HG03442 (cell line): ENCODE data around the gene RBM15B.
A peak's percentile ranks its signal among the peaks of the same experiment; 100 is the strongest.
"Not testable (repeated sequence)": the region's sequence is repeated elsewhere in the genome, so short reads cannot be mapped to it uniquely, and the experiment has no call there.

Experiments used
- ATAC-seq: cut with Tn5 transposase; IDR thresholded peaks from one replicate; pipeline ENCODE4 v1.9.1; 2021; ENCODE audit warnings: mild to moderate bottlenecking, moderate library complexity; ENCODE audit not compliant: unreplicated experiment

The RBM15B gene

DNA sequence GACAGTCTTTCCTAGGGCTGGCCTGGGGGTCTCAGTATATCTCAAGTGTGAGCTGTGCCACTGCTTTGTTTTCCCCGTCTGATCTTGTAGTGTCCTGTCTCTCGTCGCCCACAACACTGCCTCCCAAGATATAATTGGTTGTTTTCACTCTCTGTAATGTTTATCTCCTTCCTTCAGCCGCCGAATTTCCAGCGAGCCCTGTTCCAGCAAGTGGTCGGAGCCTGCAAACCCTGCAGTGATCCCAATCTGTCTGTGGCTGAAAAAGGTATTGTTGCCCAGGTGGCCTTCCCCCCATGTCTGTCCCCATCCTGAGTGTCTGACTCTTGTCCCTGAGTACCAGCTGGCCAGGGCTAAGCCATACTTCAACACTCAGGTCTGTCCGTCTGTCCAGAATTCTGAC, 15.5 kb upstream of the RBM15B start:
- no peak for ATAC-seq

DNA sequence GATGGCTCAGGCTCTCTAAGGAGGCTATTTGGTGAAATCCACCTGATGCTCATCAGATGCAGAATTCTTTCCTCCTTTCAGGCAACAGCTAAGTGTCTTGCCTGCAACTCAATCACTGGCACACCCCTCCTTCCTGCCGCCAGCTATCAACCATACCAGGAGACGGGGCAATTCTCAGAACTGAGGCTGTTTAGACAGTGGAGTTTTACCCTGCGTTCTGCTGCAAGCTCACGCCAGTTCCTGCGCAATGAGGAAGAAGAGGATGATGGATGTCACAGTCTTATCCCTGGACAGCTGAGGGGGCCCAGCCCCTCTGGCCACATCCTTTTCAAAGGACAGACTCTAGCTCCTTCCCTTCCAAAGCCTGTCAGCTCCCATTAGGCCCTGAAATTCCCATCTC, 13.0 kb upstream of the RBM15B start:
- ATAC-seq = no peak

DNA sequence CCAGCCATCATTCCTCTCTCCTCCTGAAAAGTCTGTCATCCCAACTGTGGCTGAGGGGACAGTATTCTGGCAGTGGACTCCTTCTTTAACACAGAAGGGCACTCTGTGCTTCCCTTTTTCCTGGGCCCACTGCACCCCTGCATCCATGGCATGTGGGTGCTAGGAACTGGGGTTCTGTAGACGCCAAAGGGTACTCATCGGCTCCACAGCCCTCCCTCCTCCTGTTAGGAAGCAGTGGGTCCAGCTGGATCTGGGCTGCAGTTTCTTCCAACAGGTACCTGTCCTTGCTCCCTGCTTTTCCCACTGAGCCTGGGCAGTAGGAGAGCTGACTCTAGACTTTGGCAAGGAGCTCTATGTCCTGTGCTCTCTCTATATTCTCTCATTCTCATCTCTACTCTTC, 12.4 kb upstream of the RBM15B start:
- no peak for ATAC-seq

DNA sequence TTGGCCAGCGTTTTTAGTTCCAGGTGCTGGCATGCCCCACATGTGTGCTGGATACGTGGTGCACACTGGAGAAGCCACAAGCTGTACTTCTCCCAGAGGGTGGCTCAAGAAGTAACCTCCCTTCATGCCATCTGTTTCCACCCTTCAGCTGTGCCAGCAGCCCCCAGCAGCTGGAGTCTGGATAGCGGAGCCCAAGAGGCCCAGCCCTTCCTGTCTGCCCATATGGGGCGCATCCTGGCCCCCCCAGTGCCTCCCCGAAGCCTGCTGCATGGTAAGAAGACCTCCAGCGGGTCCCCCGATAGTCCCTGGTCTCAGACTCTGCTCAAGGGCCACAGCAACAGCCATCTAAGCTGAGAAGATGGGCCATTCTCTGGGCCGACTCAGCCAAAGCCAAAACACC, 11.8 kb upstream of the RBM15B start:
- ATAC-seq = no peak

DNA sequence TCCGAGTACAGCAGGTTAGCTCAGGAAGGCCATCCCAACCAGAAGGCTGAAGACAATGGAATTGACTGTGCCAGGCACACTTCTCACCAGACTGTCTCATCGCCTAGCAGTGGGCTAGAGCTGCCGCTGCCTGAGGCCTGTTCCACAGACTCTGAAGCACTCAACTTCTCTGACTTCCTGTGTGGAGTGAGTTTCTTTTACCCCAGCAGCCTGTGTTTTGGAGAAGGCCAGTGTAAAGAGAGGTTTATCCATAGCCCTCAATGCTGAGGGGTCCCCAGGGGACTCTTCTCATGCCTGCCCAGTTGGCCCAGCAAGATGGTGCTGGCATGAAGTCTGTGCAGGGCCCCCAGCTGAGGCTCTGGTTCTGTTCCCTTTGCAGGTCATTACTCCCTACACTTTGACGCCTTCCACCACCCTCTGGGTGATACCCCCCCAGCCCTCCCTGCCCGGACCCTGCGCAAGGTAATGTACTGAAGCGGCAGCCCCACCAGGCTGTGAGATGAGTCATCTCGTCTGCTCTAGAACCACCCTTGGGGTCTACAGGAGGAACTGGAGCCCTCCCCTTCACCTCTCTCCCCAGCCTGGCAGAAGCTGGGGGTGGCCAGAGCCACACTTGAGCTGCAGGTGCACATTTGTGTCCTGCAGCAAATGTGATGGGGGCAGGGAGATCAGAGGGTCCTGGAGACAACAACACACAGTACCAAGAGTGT, 11.2 kb upstream of the RBM15B start:
- no peak for ATAC-seq

DNA sequence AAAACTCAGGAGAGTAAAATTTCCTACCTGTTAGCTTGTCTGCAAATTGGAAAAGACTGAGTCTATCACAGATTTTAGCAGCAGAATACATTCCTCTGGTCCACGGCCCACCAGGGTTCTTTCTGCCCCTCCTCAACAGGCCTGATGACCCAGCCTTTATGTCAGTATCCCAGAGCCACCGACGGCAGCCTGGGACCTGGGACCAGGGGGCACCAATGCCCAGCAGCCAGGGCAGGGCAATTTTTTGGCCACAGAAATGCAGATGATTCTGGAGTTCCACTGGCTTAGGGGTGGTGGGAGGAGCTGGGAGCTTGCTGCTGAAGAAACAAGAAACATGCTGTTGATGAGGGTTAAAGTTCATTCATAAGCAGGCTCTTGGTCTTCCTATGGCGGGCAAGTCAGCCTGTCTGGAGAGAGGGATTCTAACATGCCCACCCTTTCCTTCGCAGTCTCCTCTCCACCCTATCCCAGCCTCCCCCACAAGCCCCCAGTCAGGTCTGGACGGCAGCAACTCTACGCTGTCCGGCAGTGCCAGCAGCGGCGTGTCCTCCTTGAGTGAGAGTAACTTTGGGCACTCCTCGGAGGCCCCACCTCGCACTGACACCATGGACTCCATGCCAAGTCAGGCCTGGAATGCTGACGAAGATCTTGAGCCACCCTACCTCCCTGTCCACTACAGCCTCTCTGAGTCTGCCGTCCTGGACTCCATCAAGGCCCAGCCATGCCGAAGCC, 10.3 kb upstream of the RBM15B start:
- no peak for ATAC-seq

DNA sequence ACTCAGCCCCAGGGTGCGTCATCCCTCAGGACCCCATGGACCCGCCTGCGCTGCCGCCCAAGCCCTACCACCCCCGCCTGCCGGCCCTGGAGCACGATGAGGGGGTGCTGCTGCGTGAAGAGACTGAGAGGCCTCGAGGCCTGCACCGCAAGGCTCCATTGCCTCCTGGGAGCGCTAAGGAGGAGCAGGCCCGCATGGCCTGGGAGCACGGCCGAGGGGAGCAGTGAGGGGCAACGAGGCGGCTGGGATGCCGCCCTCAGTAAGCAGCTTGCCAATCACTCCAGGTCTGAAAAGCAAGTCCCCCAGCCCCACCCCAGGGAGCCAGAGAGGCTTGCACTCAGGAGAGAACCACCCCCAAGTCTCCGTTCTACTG, 9.8 kb upstream of the RBM15B start:
- no peak for ATAC-seq

DNA sequence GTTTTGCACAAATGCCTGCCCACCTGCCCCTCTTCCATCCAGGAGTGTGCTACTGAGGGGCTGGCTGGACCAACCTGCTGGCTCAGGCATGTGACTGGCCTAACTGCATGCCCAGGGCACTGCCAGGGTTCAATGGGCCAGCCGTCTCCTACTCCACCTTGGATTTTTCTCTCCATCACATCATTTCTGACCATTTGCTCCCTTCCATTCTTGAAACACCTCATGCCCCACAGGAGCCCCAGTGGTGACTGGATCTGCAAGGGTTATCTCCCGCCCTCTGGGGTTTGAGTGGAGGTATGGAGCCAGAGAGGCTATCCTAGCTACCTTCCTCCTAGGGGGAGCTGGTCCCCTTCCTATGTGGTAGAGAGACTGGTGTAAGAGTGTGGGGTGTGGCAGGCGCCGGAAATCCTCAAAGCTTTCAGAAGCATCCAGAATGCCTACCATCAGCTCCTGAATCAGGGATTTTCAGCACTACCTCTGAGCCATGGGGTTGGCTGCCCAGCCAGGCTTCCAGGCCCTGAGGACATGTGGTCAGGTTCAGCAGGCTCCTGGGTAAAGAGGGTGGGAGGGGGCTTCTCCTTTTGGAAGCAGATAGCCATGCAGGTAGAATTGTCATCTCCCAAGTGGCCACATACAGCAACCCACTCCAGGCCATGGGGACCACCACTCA, 8.9 kb upstream of the RBM15B start:
- ATAC-seq = no peak

DNA sequence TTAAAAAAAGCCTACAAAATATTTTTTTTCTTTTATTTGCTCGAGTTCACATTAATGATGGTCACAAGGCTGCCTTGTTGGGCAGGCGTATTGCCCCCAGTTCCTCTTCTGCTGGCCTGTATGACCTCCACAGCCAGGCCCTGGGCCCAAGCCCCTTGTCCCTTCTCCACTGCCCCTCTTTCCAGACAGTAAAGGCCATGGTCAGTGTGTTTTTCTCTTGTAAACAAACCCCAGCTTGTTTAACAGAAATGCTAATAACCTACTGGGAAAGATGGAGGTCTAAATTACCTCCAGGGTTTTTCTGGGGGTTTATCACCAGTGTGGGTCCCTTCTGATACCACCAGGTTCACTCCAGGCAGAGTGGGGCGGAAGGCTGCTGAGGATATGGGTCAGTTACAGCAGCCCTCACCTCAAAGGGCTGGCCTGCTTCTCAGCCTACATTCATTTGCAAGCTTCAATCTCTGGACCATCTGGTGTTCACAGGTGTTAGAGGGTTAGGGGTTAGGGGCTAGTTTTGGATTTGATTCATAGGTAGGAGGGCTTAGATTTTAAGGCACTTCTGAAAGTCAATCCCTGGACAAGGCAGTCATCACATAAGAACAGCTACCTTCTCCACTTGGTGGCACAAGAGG, 8.0 kb upstream of the RBM15B start:
- no peak for ATAC-seq

DNA sequence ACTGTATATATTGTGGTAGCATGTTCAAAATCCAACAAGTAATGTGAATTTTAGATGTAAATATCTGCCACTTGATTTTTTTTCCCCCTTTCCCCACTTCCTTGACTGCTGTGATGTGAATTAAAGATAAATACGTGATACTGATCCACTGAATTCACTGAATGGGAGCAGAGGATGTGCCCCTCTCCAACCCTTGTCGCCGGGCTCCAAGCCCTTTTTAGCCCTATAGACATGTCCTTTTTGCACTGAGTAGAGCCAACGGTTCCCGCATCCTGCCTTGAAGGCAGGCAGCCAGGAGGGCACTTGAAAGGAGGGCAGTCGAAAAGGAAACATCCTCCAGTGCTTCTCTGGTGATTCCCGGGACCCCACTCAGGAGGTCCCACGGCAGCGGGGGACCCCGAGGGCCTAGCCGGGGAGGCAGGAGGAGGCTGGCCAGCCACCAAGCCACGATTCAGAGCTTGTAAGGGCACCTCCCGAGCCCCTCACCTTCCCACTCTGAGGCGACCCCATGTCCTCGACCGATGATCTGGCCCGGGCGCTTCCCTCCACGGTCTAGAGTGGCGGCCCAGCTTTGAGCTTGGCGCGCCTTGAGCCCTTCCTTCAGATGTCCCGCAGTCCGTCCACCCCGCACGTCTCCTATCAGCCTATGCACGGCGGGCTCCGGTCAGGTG, 6.9 kb upstream of the RBM15B start:
- peak; percentile 7 for ATAC-seq

DNA sequence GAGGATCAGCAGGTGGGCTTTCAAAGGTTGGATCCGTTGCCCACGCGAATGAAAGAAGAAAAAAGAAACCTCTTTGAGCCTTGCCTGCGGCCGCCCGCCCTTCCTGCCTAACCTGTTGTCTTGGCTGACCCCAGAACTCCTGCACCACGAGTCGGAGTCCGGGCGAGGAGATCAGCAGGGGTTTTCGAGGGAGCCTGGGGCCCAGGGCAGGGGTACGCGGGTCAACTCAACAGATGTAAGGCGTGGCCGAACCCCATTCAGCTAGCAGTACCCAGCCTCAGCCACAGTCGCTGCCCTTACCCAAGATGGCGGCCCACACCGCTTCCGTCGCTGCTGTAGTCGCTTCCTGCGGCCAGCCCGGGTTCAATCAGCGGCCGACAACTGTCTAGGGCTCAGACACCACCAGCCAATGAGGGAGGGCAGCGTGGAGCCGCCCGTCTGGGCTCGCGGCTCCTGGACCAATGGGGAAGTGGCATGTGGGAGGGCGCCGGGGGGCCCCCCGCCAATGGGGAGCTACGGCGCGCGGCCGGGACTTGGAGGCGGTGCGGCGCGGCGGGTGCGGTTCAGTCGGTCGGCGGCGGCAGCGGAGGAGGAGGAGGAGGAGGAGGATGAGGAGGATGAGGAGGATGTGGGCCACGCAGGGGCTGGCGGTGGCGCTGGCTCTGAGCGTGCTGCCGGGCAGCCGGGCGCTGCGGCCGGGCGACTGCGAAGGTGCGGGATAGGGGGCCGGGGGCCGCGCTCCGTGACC, 6.2 kb upstream of the RBM15B start, which contains the start of gene MANF:
MANF (plus strand) TSS at position 566 of the 748 bp plus-strand sequence; CDS start at position 618, 52 bp downstream.
- ATAC-seq = peak; percentile 95

DNA sequence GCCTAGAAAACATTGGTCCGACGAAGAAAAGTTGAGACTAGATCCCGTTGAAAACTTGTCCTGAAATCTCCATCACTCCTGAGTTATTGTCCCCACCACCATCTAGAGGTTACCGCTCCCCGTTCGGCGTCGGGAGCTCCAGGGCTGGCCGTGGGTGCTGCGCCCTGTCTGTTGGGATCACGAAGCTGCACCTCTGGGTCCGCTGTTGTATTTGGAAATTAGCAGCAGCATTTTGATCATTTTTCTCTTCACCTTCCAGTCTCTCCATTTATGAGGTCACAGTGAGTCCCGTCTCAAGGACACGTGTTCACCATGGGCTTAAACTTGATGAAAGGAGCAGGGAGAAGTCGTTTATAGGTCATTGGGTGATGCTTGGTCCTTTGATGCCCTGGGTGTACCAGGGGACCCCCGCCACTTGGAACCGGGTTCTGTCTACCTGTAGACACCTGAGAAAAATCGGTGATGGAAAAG, 5.4 kb upstream of the RBM15B start:
- ATAC-seq = no peak

DNA sequence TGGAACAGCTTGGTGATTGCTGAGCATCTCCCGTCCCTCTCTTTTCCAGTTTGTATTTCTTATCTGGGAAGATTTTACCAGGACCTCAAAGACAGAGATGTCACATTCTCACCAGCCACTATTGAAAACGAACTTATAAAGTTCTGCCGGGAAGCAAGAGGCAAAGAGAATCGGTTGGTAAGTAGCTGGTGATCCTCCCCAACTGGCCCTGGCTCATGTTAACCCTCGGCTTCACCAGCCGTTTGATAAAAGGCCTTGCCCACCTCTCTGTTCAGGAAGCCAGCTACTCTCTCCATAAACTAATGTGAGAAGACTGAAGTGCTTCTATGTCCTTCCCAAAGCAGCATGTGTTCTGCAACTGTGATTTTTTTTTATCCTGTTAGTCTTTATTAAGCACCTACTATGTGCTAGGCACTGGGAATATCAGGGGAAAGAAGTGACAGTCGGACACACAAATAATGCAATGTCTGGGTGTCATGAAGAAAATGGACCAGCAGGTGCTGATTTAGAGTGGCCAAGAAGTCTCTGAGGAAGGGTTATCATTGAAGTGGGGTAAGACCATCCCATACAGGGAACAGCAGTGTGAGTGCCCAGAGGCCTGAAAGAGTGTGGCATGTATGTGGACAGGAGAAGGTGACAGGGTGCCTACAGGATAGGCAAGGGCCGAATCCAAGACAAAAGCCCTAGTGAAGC, 4.8 kb upstream of the RBM15B start:
- no peak for ATAC-seq

DNA sequence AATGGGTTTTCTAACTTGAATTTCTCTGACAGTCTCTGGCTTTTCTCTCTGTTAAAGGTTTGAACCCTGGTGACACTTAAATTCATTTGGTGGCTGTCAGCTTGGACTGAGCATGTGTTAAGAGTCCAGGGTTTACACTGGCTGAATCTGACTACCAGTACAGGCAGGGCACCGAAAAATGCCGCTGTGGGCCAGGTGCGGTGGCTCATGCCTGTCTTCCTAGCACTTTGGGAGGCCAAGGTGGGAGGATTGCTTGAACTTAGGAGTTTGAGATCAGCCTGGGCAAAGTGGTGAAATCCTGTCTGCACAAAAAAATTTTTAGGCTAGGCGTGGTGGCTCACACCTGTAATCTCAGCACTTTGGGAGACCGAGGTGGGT, 4.2 kb upstream of the RBM15B start:
- no peak for ATAC-seq

DNA sequence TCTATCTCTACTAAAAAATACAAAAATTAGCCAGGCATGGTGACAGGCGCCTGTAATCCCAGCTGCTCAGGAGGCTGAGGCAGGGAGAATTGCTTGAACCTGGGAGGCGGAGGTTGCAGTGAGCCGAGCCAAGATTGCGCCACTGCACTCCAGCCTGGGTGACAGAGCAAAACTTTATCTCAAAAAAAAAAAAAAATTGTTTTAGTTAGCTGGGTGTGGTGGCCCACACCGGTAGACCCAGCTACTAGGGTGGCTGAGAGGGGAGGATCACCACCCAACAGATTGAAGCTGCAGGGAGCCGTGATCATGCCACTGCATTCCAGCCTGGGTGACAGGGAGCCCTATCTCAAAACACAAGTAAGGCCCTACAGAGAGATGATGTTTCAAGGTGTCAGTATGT, 3.8 kb upstream of the RBM15B start:
- not testable (repeated sequence) for ATAC-seq

DNA sequence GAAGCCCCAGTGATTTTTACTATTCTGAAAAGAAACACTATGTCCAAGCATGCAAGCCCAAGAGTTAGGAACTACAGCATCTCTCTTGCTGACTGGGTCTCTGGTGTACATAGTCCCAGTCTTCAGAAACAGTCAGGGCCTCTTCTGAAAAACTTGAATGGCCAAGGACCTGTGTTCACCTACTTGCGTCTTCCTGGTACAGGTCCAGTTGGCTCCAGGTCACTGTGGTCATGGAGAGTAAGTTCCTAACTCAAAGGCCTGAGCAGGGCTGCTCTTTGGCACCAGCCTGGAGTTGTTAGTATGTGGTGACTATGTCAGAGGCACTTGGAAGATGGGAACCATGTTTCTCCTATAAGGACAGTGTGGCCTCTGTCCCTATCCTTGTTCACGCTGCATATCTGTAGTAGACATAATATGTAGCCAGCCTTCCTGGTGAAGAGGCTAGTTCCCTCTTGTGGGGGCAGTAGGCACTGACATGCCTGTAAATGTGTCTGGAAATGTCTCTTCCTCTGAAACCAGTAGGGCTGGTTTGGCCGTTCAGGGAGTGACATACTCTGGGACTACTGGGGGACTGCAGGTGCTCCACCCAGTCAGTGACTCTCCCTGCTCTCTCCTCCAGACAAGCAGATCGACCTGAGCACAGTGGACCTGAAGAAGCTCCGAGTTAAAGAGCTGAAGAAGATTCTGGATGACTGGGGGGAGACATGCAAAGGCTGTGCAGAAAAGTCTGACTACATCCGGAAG, 2.6 kb upstream of the RBM15B start:
- no peak for ATAC-seq

DNA sequence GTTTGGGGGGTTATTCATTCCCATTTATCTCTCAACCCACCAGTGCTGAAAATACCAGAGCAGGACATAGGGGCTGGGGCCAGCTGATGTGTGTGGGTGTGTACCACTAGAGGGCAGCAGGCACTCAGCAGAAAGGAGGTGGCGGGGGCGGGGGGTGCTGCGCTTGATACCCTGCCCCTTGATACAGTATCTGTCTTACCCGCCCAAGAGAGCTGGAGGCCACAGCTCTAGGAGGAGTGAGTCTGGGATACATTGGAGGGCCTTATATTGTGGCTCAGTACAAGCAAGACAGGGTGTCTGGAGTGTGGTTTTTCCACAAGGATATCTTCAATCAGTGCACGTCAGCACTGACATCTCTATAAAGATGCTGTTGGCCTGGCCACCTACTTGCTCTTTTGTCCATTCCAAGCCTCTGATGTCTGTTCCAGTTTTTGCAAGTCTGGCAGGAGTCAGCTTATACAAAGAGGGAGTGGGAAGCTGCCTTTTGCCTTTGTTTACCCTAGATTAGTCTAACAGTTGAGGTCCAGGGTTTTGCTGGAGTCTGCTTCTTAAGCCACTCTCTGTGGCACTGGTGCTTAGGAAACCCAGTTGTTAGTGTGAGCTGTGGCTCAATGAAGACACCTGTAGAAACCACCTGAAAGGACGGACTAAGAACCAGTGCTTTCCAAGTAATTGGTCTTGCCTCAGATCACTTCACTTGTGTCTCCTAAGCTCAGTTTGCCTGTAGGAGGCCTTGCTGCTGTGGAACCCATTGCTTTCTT, 1.5 kb upstream of the RBM15B start:
- no peak for ATAC-seq
